GM19324 (cell line): ENCODE results near the gene NDC1.
A peak's percentile ranks its signal among the peaks of the same experiment; 100 is the strongest.
"Not testable (repeated sequence)": the region's sequence is repeated elsewhere in the genome, so short reads cannot be mapped to it uniquely, and the experiment has no call there.

ENCODE experiments used
- ATAC-seq: cut with Tn5 transposase; IDR thresholded peaks from one replicate; pipeline ENCODE4 v1.9.1; 2021; ENCODE audit warnings: mild to moderate bottlenecking, moderate library complexity; ENCODE audit not compliant: unreplicated experiment, low FRiP score

Gene NDC1, protein sequence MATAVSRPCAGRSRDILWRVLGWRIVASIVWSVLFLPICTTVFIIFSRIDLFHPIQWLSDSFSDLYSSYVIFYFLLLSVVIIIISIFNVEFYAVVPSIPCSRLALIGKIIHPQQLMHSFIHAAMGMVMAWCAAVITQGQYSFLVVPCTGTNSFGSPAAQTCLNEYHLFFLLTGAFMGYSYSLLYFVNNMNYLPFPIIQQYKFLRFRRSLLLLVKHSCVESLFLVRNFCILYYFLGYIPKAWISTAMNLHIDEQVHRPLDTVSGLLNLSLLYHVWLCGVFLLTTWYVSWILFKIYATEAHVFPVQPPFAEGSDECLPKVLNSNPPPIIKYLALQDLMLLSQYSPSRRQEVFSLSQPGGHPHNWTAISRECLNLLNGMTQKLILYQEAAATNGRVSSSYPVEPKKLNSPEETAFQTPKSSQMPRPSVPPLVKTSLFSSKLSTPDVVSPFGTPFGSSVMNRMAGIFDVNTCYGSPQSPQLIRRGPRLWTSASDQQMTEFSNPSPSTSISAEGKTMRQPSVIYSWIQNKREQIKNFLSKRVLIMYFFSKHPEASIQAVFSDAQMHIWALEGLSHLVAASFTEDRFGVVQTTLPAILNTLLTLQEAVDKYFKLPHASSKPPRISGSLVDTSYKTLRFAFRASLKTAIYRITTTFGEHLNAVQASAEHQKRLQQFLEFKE

DNA sequence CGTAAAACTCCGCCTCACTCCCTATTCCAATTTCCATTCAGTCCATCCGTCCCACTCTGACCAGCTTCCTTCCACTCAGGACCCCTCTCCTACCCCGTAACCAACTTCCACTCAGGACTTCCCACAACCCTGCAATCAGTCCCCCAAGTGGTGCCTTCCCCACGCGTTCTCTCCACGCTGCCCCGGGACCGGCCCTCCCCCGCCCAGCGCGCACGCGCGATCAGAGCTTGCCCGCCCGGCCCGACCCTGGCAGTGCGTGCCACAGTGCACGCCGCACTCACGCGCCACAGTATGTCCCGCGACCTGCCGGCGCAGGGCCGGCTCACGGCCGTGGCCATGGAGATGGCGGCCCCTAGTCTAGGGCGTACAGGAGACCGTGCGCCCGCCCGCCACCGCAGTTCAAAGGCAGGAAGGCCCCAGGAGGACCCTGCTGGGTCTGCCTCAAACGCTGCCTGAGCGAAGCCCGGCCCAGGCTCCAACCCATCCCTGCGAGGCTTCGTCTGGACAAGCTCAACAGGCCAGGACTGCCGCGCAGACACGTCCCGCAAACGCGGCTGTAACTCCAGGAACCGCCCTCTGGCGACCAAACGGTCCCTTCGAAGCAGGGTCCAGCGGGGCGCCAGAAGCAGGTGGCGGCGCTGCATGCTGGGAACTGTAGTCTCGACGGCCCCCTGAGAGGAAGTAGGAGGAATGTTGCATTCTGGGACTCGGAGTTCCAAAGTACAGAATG is at the start of gene NDC1:
TSS of gene NDC1 (minus strand) at position 373 of the 730 bp plus-strand sequence. CDS start at position 338, 35 bp downstream.
- peak; percentile 88 for ATAC-seq

- not testable (repeated sequence) for ATAC-seq
Measured at GRCh38 chr1:53883600-53883999, 45.5 kb upstream of the NDC1 start.

- ATAC-seq = not testable (repeated sequence)
Measured at GRCh38 chr1:53881853-53882252, 43.8 kb upstream of the NDC1 start.

- ATAC-seq = no peak
Measured at GRCh38 chr1:53878492-53879105, 40.5 kb upstream of the NDC1 start.

- ATAC-seq = not testable (repeated sequence)
Measured at GRCh38 chr1:53875150-53875549, 37.1 kb upstream of the NDC1 start.

GRCh38 chr1:53871773-53872484 is 33.8 kb upstream of the NDC1 start:
- ATAC-seq = no peak

- no peak for ATAC-seq
Measured at GRCh38 chr1:53871221-53871620, 33.1 kb upstream of the NDC1 start.

DNA sequence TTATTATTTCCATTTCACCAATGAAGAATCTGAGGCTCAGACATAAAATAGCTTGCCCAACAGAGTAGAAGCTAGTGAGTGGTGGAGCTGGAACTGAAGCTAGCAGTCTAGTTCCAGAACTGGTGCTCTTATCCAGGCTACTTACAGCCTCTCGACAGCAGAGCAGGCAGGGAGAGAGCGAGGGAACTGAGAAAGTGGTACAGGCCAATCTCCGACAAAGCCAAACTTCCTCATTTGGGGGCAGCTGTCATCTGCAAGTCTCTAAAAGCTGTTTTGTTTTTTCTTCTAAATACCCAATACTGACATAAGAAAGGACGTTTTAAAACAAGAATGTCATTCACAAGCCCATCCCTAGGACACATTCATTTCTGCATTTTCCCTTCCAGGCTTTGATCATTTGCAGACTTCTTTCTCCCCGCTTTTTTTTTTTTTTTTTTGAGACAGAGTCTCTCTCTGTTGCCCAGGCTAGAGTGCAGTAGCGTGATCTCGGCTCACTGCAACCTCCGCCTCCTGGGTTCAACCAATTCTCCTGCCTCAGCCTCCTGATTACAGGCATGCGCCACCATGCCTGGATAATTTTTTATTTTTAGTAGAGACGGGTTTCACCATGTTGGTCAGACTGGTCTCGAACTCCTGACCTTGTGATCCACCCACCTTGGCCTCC is 31.5 kb upstream of the NDC1 start:
- ATAC-seq = no peak

DNA sequence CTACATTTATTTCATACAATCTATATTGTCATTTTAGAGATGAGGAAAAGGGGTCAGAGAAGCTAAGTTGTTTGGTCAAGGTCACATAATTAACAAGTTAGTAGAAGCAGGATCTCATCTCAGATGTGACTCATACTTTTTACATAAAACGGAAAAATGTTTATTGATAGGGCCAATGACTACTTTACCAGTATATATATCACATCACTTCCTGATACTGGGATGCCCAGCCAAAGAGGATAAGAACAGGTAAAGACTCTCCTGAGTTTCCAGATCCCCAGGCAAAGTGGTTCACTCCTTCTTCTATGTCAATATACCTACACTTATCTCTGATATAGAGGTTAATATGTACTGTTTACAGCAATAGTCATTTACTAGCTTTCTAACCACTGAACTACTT is 30.5 kb upstream of the NDC1 start:
- no peak for ATAC-seq

GRCh38 chr1:53862507-53862906 is 24.4 kb upstream of the NDC1 start:
- ATAC-seq = no peak

- no peak for ATAC-seq
Measured at GRCh38 chr1:53860967-53861411, 22.9 kb upstream of the NDC1 start.

DNA sequence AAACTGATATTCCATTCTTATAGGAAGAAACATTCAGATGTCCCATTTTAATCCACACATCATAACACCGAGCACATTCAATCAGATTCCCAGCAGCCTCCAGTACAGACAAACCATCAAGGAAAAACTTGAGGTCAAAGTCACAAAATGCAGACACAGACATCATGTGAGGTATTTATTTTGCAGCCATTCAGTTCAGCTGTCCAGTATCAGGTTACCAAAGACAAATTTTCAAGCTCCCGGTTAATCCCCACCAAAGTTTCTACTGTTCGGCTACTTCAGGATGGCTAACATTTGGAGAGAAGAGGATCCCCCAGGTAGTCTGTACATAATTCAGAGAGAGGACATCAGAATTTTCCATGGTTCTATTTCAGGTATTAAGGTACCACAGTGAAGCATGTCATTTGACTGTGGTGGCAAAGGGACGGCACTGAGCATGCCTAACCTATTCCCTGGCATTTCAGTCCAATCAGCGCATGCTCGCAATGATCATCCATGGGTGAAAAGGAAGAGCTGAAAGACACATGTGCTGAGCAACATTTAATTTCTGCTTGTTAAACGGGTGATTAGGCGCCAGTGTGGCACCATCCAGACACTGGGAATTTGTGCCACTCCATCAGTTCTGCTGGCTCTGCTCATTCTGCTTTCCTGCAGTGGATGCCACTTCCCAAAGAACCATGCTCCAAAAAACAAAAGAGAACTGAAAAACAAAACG is 13.6 kb upstream of the NDC1 start:
- ATAC-seq = no peak

- no peak for ATAC-seq
Measured at GRCh38 chr1:53850082-53850673, 12.1 kb upstream of the NDC1 start.

GRCh38 chr1:53847980-53848379 is 9.9 kb upstream of the NDC1 start:
- no peak for ATAC-seq

- ATAC-seq = no peak
Measured at GRCh38 chr1:53842347-53842746, 4.3 kb upstream of the NDC1 start.

DNA sequence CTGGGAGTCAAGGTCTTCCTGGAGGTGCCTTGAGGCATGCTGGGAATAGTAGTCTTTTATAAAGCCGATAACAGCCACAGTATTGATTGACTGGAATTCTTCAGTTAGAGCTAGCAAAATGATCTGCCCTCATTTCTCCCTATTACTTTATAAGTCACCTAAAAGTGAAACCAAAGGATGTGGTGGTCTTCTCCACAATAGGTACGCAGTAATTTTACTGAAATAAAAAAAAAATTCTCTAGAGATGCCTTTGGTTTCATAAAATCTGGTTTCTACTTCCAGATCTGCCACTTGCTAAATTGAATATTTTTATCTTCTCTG is 518 bp upstream of the NDC1 start:
- no peak for ATAC-seq

GRCh38 chr1:53837646-53837923 is 511 bp downstream of the NDC1 start:
- no peak for ATAC-seq

DNA sequence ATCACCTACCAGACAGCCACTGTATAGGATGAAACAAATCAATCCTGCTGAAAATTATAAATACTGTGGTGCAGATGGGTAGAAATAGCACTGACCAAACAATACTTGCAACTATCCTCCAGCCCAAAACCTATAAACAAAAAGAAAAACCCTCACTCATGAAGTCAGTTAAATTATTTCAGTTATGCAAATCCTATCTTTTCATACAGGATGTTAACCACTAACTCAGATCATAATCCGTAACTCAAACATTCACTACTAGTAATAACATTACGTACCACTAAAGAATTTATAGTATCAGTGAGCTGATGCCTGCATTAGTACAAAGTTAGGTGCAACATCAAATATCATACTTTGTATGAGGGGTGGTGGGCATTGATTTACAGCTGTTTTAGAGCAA is 2.6 kb downstream of the NDC1 start:
- ATAC-seq = no peak

DNA sequence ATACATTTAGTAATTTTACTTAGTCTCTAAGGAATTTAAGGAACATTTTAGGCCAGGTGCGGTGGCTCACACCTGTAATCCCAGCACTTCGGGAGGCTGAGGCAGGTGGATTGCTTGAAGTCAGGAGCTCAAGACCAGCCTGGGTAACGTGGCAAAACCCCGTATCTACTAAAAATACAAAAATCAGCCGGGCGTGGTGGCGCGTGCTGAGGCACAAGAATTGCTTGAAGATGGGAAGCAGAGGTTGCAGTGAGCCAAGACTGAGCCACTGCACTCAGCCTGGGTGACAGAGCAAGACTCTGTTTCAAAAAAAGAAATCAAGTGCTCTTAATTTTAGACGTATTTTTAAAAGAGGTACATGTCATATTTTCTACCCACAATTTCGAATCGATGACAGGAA is 3.3 kb downstream of the NDC1 start:
- no peak for ATAC-seq
